H1 (cell line): ENCODE measurements around the gene PMM1. TPM values are rescaled to one million over a fixed set of nuclear protein-coding genes. Genes with fewer than 3 reads are reported as not detected.

ENCODE experiments used
- CTCF ChIA-PET: fragments of 300-600 bp; sonication (Branson Sonifier 250); formaldehyde crosslinking; loops from one replicate; lab custom pipeline; 2021; ENCODE audit not compliant: partially characterized antibody; lab: Charles Lee
- POLR2A ChIA-PET: fragments of 300-600 bp; sonication (Branson Sonifier 250); formaldehyde crosslinking; loops from one replicate; lab custom pipeline; 2021; ENCODE audit warnings: inconsistent platforms; ENCODE audit not compliant: partially characterized antibody; lab: Charles Lee
- DNase-seq, 2 experiments: peaks; one replicate each; pipeline versions ENCODE4 v3.0.0 to v3.0.0-alpha.2; 2010 to 2022; ENCODE audit warnings: low spot score in 2 of 2, low read depth in 1 of 2, mixed read lengths in 1 of 2
- FAIRE-seq: peaks from 2 replicates; lab custom pipeline; 2011; peaks lifted over from hg19 to GRCh38; lab: Jason Lieb, UNC
- H2AFZ ChIP-seq: 2 replicates; pipeline ENCODE4 v1.8.1; 2012; ENCODE audit warnings: low read length, inconsistent platforms
- H2AK5ac ChIP-seq: 2 replicates; pipeline ENCODE4 v1.6.1; 2013; ENCODE audit warnings: low read depth, low read length
- H2BK120ac ChIP-seq: replicated peaks from 2 replicates; pipeline ENCODE3; 2013; ENCODE audit warnings: low read depth, low read length, inconsistent platforms
- H2BK12ac ChIP-seq: 2 replicates; pipeline ENCODE4 v1.6.1; 2013; ENCODE audit warnings: low read depth, low read length
- H2BK15ac ChIP-seq: 2 replicates; pipeline ENCODE4 v1.6.1; 2013; ENCODE audit warnings: low read length
- H2BK20ac ChIP-seq: 2 replicates; pipeline ENCODE4 v1.6.1; 2013; ENCODE audit warnings: low read length
- H2BK5ac ChIP-seq: 2 replicates; pipeline ENCODE4 v1.6.1; 2013; ENCODE audit warnings: low read depth, low read length
- H3K14ac ChIP-seq: 2 replicates; pipeline ENCODE4 v1.6.1; 2013; ENCODE audit warnings: inconsistent platforms; ENCODE audit not compliant: insufficient read length
- H3K18ac ChIP-seq: 2 replicates; pipeline ENCODE4 v1.6.1; 2013; ENCODE audit warnings: low read length; ENCODE audit errors: extremely low read depth
- H3K23ac ChIP-seq: 2 replicates; pipeline ENCODE4 v1.6.1; 2013; ENCODE audit warnings: inconsistent platforms; ENCODE audit not compliant: insufficient read length
- H3K23me2 ChIP-seq: 2 replicates; pipeline ENCODE4 v1.6.1; 2013; ENCODE audit warnings: low read depth, low read length
- H3K27ac ChIP-seq: 2 replicates; pipeline ENCODE4 v1.6.1; 2011; ENCODE audit warnings: low read depth, low read length, inconsistent platforms
- H3K27me3 ChIP-seq, 4 experiments: replicated peaks in 1 of 4; 1 replicate in 1 of 4; 2 replicates in 3 of 4; pipeline versions ENCODE4 v1.6.1 to v1.8.1; 2011 to 2013; ENCODE audit warnings: low read length in 3 of 4, mild to moderate bottlenecking in 3 of 4, inconsistent platforms in 2 of 4, mixed read lengths in 2 of 4, moderate library complexity in 1 of 4; ENCODE audit not compliant: control insufficient read depth in 3 of 4, insufficient read depth in 3 of 4; ENCODE audit errors: extremely low read depth in 1 of 4
- H3K36me3 ChIP-seq, 4 experiments: 2 replicates each; pipeline versions ENCODE4 v1.6.1 to v1.8.1; 2011 to 2013; ENCODE audit warnings: mild to moderate bottlenecking in 4 of 4, low read length in 3 of 4, moderate library complexity in 2 of 4, control low read depth in 1 of 4, inconsistent platforms in 1 of 4; ENCODE audit not compliant: insufficient read depth in 4 of 4, control insufficient read depth in 2 of 4
- H3K4ac ChIP-seq: replicated peaks from 2 replicates; pipeline ENCODE3; 2013; ENCODE audit warnings: low read length, low read depth, mixed read lengths, inconsistent platforms; ENCODE audit not compliant: insufficient read length
- H3K4me1 ChIP-seq, 4 experiments: replicated peaks in 1 of 4; 1 replicate in 1 of 4; 2 replicates in 3 of 4; pipeline versions ENCODE4 v1.6.1 to v1.8.1; 2011 to 2013; ENCODE audit warnings: low read length in 3 of 4, inconsistent platforms in 2 of 4, mixed read lengths in 1 of 4; ENCODE audit not compliant: insufficient read depth in 4 of 4, control insufficient read depth in 3 of 4
- H3K4me2 ChIP-seq, 2 experiments: 2 replicates each; pipeline versions ENCODE4 v1.6.1 to v1.8.1; 2011 to 2013; ENCODE audit warnings: low read depth in 2 of 2, low read length in 2 of 2, control low read depth in 1 of 2, inconsistent platforms in 1 of 2, mild to moderate bottlenecking in 1 of 2; ENCODE audit not compliant: insufficient read depth in 1 of 2
- H3K4me3 ChIP-seq, 4 experiments: fragments of 200-600, 300-600 bp in 1 of 4; sonication (generic), shearing (Covaris generic), sonication (Bioruptor Twin) in 1 of 4; 2 replicates each; pipeline versions ENCODE4 v1.5.1 to v1.8.1; 2011 to 2016; ENCODE audit warnings: low read length in 4 of 4, low read depth in 3 of 4, control low read depth in 2 of 4, inconsistent platforms in 2 of 4, mild to moderate bottlenecking in 2 of 4, mixed read lengths in 1 of 4, moderate library complexity in 1 of 4; ENCODE audit not compliant: insufficient read depth in 2 of 4; ENCODE audit errors: extremely low read depth in 1 of 4
- H3K56ac ChIP-seq: replicated peaks from 2 replicates; pipeline ENCODE3; 2013; ENCODE audit warnings: low read depth, mild to moderate bottlenecking, mixed read lengths, low read length, inconsistent platforms; ENCODE audit not compliant: insufficient read length
- H3K79me1 ChIP-seq: 2 replicates; pipeline ENCODE4 v1.6.1; 2013; ENCODE audit warnings: low read depth, low read length, control low read depth
- H3K79me2 ChIP-seq, 2 experiments: 2 replicates each; pipeline versions ENCODE4 v1.6.1 to v1.8.1; 2012 to 2013; ENCODE audit warnings: low read length in 2 of 2, mild to moderate bottlenecking in 2 of 2, inconsistent platforms in 1 of 2; ENCODE audit not compliant: insufficient read depth in 2 of 2, control insufficient read depth in 1 of 2
- H3K9ac ChIP-seq, 4 experiments: replicated peaks in 1 of 4; 1 replicate in 1 of 4; 2 replicates in 3 of 4; pipeline versions ENCODE4 v1.6.1 to v1.8.1; 2011 to 2013; ENCODE audit warnings: low read depth in 3 of 4, low read length in 3 of 4, control low read depth in 2 of 4, mild to moderate bottlenecking in 2 of 4, moderate library complexity in 2 of 4, inconsistent platforms in 1 of 4; ENCODE audit errors: extremely low read depth in 1 of 4
- H3K9me3 ChIP-seq, 2 experiments: 2 replicates each; pipeline versions ENCODE4 v1.6.1 to v1.8.1; 2012 to 2013; ENCODE audit warnings: mild to moderate bottlenecking in 2 of 2, moderate library complexity in 2 of 2, control low read depth in 1 of 2, inconsistent platforms in 1 of 2, low read depth in 1 of 2, low read length in 1 of 2, mixed read lengths in 1 of 2; ENCODE audit not compliant: insufficient read depth in 2 of 2
- H4K20me1 ChIP-seq, 2 experiments: replicated peaks in 1 of 2; 2 replicates each; pipeline versions ENCODE3 to v1.8.1; 2011 to 2013; ENCODE audit warnings: inconsistent platforms in 2 of 2, low read length in 2 of 2, mild to moderate bottlenecking in 1 of 2; ENCODE audit not compliant: insufficient read depth in 2 of 2, control insufficient read depth in 1 of 2
- H4K5ac ChIP-seq: 2 replicates; pipeline ENCODE4 v1.6.1; 2013; ENCODE audit warnings: low read length, low read depth, mixed read lengths, inconsistent platforms; ENCODE audit not compliant: insufficient read length
- H4K8ac ChIP-seq: 2 replicates; pipeline ENCODE4 v1.8.0; 2013; ENCODE audit warnings: mild to moderate bottlenecking, moderate library complexity, low read length, inconsistent platforms; ENCODE audit not compliant: insufficient read depth; ENCODE audit errors: extremely low read depth
- H4K91ac ChIP-seq: replicated peaks from 2 replicates; pipeline ENCODE3; 2013; ENCODE audit warnings: low read length, mixed read lengths, inconsistent platforms; ENCODE audit not compliant: insufficient read length
- BACH1 ChIP-seq: IDR thresholded peaks from 2 replicates; pipeline ENCODE4 v1.6.1; 2012; ENCODE audit warnings: low read length, improper control_type of control experiment
- CHD2 ChIP-seq: IDR thresholded peaks from 2 replicates; pipeline ENCODE4 v1.6.1; 2012; ENCODE audit warnings: low read length, improper control_type of control experiment
- EP300 ChIP-seq, 2 experiments: IDR thresholded peaks; 1 replicate in 1 of 2; 2 replicates in 1 of 2; pipeline ENCODE4 v1.6.1; 2011 to 2012; ENCODE audit warnings: low read depth in 2 of 2, low read length in 2 of 2, mild to moderate bottlenecking in 2 of 2, borderline replicate concordance in 1 of 2, inconsistent platforms in 1 of 2, moderate library complexity in 1 of 2
- FOSL1 ChIP-seq: IDR thresholded peaks from 2 replicates; pipeline ENCODE4 v1.6.1; 2011; ENCODE audit warnings: mild to moderate bottlenecking, low read depth, low read length, moderate library complexity; ENCODE audit not compliant: insufficient read depth
- HDAC2 ChIP-seq, 2 experiments: fragments of 300-600 bp in 1 of 2; sonication (generic) in 1 of 2; IDR thresholded peaks; 2 replicates each; pipeline ENCODE4 v1.6.1; 2011 to 2012; ENCODE audit warnings: low read depth in 2 of 2, low read length in 2 of 2, mild to moderate bottlenecking in 2 of 2, moderate library complexity in 2 of 2, borderline replicate concordance in 1 of 2, inconsistent platforms in 1 of 2
- KDM1A ChIP-seq: fragments of 200-600, 300-600 bp; sonication (generic); IDR thresholded peaks from 2 replicates; pipeline ENCODE4 v1.7.1; 2016; ENCODE audit warnings: mild to moderate bottlenecking, low read length, borderline replicate concordance
- RBBP5 ChIP-seq: IDR thresholded peaks from 2 replicates; pipeline ENCODE4 v1.7.1; 2012; ENCODE audit warnings: low read depth, mild to moderate bottlenecking, inconsistent platforms, low read length, moderate library complexity, borderline replicate concordance
- RNF2 ChIP-seq: fragments of 200-900, 300-1000 bp; sonication (generic); IDR thresholded peaks from 2 replicates; pipeline ENCODE4 v1.7.1; 2016; ENCODE audit warnings: borderline replicate concordance, low read depth, mild to moderate bottlenecking, antibody characterized with exemption, low read length; ENCODE audit not compliant: poor library complexity, severe bottlenecking; ENCODE audit errors: missing control alignments
- SIN3A ChIP-seq, 2 experiments: IDR thresholded peaks in 1 of 2; conservative IDR thresholded peaks in 1 of 2; 2 replicates each; pipeline ENCODE4 v1.6.1; 2011 to 2012; ENCODE audit warnings: low read length in 2 of 2, improper control_type of control experiment in 1 of 2, low read depth in 1 of 2, mild to moderate bottlenecking in 1 of 2
- TAF1 ChIP-seq: IDR thresholded peaks from 2 replicates; pipeline ENCODE4 v1.6.1; 2011; ENCODE audit warnings: mild to moderate bottlenecking, low read depth, low read length
- TCF12 ChIP-seq: IDR thresholded peaks from 2 replicates; pipeline ENCODE4 v1.6.1; 2011; ENCODE audit warnings: low read depth, mild to moderate bottlenecking, low read length
- WGBS, 2 experiments: shearing (Covaris generic) in 1 of 2; methylation state at CpG; one replicate each; pipeline versions ENCODE4 v1.1.6 to v1.1.7; 2013 to 2015; ENCODE audit warnings: low lambda C conversion rate in 2 of 2, mixed read lengths in 2 of 2, inconsistent platforms in 1 of 2, low coverage in 1 of 2, missing lambda C conversion rate in 1 of 2; ENCODE audit not compliant: insufficient replicate concordance in 2 of 2, insufficient coverage in 1 of 2, insufficient read length in 1 of 2; ENCODE audit errors: extremely low coverage in 1 of 2, missing lambda C conversion rate in 1 of 2; 5-methylcytosine and 5-hydroxymethylcytosine counted together
- polyA plus RNA-seq, 7 experiments: library from polyadenylated mRNA; depleted of rRNA in 3 of 7; stranded (reverse) in 5 of 7; unstranded in 2 of 7; fragments of >200 nt in 5 of 7; fragments of 200-250 nt in 2 of 7; gene quantifications; 1 replicate in 5 of 7; 2 replicates in 1 of 7; 4 replicates in 1 of 7; pipeline versions ENCODE4 v1.2.1 to v1.2.3, GENCODE V29; 2011 to 2013; ENCODE audit warnings: missing spikeins in 2 of 7, mixed read lengths in 2 of 7
- total RNA-seq: library from RNA; stranded (reverse); fragmentation: NEBNext Ultra II Directional; extraction: Animal tissue kit (Norgen Biotek cat#: 25700); gene quantifications from 2 replicates; pipeline ENCODE4 v1.2.1, GENCODE V29; 2021

PMM1 gene
- total and polyA plus RNA-seq, 2 of the 8 experiments (the other 6 are each of a cell fraction or from before 2014, with no cell fraction given), result 11.3 to 20.0 TPM

DNA sequence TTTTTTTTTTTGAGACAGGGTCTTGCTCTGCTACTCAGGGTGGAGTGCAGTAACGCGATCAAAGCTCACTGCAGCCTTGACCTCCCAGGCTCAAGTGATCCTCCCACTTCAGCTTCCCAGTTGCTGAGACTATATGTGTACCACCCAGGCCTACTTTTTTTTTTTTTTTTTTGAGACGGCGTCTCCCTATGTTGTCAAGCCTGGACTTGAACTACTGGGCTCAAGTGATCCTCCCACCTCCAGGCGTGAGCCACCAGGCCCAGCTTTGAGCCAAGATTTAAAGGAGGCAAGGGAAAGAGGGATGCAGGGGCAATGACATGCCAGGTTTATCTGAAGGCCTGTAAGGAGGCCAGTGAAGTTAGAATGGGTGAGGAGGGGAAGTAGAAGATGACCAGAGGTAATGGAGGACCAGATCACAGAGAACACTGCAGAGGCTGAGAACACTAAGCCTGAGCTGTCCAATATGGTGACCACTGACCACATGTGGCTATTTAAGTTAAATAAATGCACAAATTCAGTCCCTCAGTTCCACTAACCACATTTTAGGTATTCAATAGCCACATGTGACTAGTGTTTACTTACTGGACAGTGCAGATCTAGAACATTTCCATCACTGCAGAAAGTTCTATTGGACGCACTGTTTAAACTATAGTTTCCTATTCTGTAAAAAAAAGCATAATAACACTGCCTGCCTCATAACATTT is 23.1 kb upstream of the PMM1 start:
- Histone ChIP-seq H4K8ac (no peak overlapping the region), H2AFZ (no peak overlapping the region), H3K23ac (no peak overlapping the region), H2AK5ac (no peak overlapping the region), H2BK12ac (no peak overlapping the region), H3K79me2 (peaks cover 0 to 22% of the 10 kb centered on the region in 2 experiments; a peak in 2 of 4 replicates), H3K4me2 (no peak overlapping the region), H2BK5ac (no peak overlapping the region), H3K79me1 (peaks cover 2% of the 10 kb centered on the region; the same call in 1 of the 2 replicates), H3K9me3 (no peaks in the 10 kb centered on the region), H3K4ac (no peak overlapping the region), H3K56ac (no peak overlapping the region), H3K4me1 (peaks cover 0 to under 1% (median 0%) of the 10 kb centered on the region in 4 experiments; a peak in 1 of 7 replicates), H2BK15ac (no peak overlapping the region), H4K5ac (no peak overlapping the region), H3K14ac (no peak overlapping the region), H3K23me2 (no peaks in the 10 kb centered on the region), H4K91ac (no peak overlapping the region), H3K27ac (no peak overlapping the region), H2BK120ac (no peak overlapping the region), H3K9ac (no peak overlapping the region), H3K4me3 (no peak overlapping the region), H4K20me1 (peaks cover 0 to 5% of the 10 kb centered on the region in 2 experiments), H3K36me3 (no peaks in the 10 kb centered on the region), H2BK20ac (no peak overlapping the region), H3K18ac (no peak overlapping the region), H3K27me3 (no peaks in the 10 kb centered on the region)
- ChIA-PET CTCF (interaction anchor here (0.6 to 4.0 kb wide), 5 partner anchors 15 to 497 kb away, joined by 3 to 29 read pairs (median 5); no protein-coding TSS in a partner anchor), POLR2A (interaction anchor here (0.6 to 1.5 kb wide), 4 partner anchors 8 to 380 kb away, joined by 3 to 5 read pairs (median 4); partner anchors contain the start of genes DESI1 and XRCC6)
- FAIRE-seq, result no peak
- DNase-seq, result no peak
- WGBS, 2 experiments, result 90% methylated on average over 6 of the region's 6 CpGs; no CpG with 5 or more reads in 1 of the 2 experiments
- TF ChIP-seq HDAC2 (IDR thresholded peaks at IDR 0.05; ENCODE audit: borderline replicate concordance in 1 of 2, low read depth in 2 of 2, low read length in 2 of 2) (no peak), TCF12 (no peak), SIN3A (conservative IDR thresholded peaks at IDR 0.05 in 1 of 2, IDR thresholded peaks at IDR 0.05 in 1 of 2; ENCODE audit: low read depth in 1 of 2, low read length in 2 of 2) (no peak), BACH1 (no peak), TAF1 (no peak), RNF2 (no peak), RBBP5 (no peak), FOSL1 (no peak), KDM1A (no peak), CHD2 (no peak), EP300 (IDR thresholded peaks at IDR 0.05; ENCODE audit: borderline replicate concordance in 1 of 2, low read depth in 2 of 2, low read length in 2 of 2) (no peak)
